Panc1 (cell line): ENCODE data around the gene FAR1. TPM values are rescaled to one million over a fixed set of nuclear protein-coding genes. Genes with fewer than 3 reads are reported as not detected.

Experiments
- ATAC-seq: fragments of 200-7000 bp; cut with Tn5 transposase; 2 replicates; pipeline ENCODE4 v1.9.1; 2020; ENCODE audit warnings: mild to moderate bottlenecking, moderate library complexity
- BruUV-seq: library from RNA; stranded (reverse); fragments of 400-500 nt; replicated peaks from 2 replicates; lab custom pipeline; 2021; lab: Mats Ljungman, UMichigan
- CTCF ChIA-PET: fragments of 300-600 bp; sonication (Branson Sonifier 250); formaldehyde crosslinking; loops from one replicate; lab custom pipeline; 2022; ENCODE audit warnings: antibody characterized with exemption; lab: Charles Lee
- POLR2A ChIA-PET: fragments of 300-600 bp; sonication (Branson Sonifier 250); formaldehyde crosslinking; loops from one replicate; lab custom pipeline; 2022; ENCODE audit warnings: antibody characterized with exemption; lab: Charles Lee
- DNase-seq: peaks from one replicate; pipeline ENCODE4 v3.0.0-alpha.2; 2010; ENCODE audit warnings: low read depth, low spot score
- H3K27ac ChIP-seq: 2 replicates; pipeline ENCODE4 v1.5.1; 2011; ENCODE audit warnings: mild to moderate bottlenecking, low read length, inconsistent platforms
- H3K27me3 ChIP-seq: fragments of 200-500 bp; sonication (Bioruptor generic); 2 replicates; pipeline ENCODE4 v1.6.0; 2014; ENCODE audit warnings: low read length, inconsistent platforms; ENCODE audit not compliant: control insufficient read depth, insufficient read depth
- H3K36me3 ChIP-seq: fragments of 200-500 bp; sonication (Bioruptor generic); 2 replicates; pipeline ENCODE4 v1.5.1; 2014; ENCODE audit warnings: inconsistent platforms, mild to moderate bottlenecking, low read length, moderate library complexity; ENCODE audit not compliant: control insufficient read depth, insufficient read depth
- H3K4me1 ChIP-seq: 2 replicates; pipeline ENCODE4 v1.5.1; 2011; ENCODE audit warnings: inconsistent platforms, mild to moderate bottlenecking, low read length, moderate library complexity; ENCODE audit not compliant: control insufficient read depth, insufficient read depth
- H3K4me3 ChIP-seq, 2 experiments: 2 replicates each; pipeline ENCODE4 v1.5.1; 2011 to 2012; ENCODE audit warnings: low read depth in 2 of 2, low read length in 2 of 2, mild to moderate bottlenecking in 2 of 2, inconsistent platforms in 1 of 2, moderate library complexity in 1 of 2
- H3K9me3 ChIP-seq: fragments of 200-500 bp; sonication (Bioruptor generic); 2 replicates; pipeline ENCODE4 v1.5.1; 2014; ENCODE audit warnings: low read depth, mild to moderate bottlenecking, inconsistent platforms, low read length, moderate library complexity; ENCODE audit not compliant: control insufficient read depth, insufficient read depth
- CTCF ChIP-seq: fragments of 450-650 bp; IDR thresholded peaks from 2 replicates; pipeline ENCODE4 v1.5.1; 2017; ENCODE audit warnings: mild to moderate bottlenecking
- POLR2AphosphoS5 ChIP-seq: IDR thresholded peaks from 2 replicates; pipeline ENCODE4 v1.6.1; 2012; ENCODE audit warnings: mild to moderate bottlenecking, low read depth, low read length, moderate library complexity
- REST ChIP-seq, 2 experiments: IDR thresholded peaks; 2 replicates each; pipeline ENCODE4 v1.6.1; 2011 to 2012; ENCODE audit warnings: low read depth in 2 of 2, control low read depth in 1 of 2, low read length in 1 of 2, mild to moderate bottlenecking in 1 of 2, moderate library complexity in 1 of 2; ENCODE audit not compliant: insufficient read depth in 1 of 2
- SIN3A ChIP-seq: IDR thresholded peaks from 2 replicates; pipeline ENCODE4 v1.6.1; 2012; ENCODE audit warnings: low read depth, mild to moderate bottlenecking, low read length, moderate library complexity, borderline replicate concordance; ENCODE audit not compliant: insufficient read depth
- TCF7L2 ChIP-seq: IDR thresholded peaks from 2 replicates; pipeline ENCODE4 v1.6.1; 2011; ENCODE audit warnings: mild to moderate bottlenecking, low read depth, low read length, inconsistent platforms
- in situ Hi-C: cut with HindIII; loops from 2 replicates; pipeline ENCODE4 v1.10.0; 2016; ENCODE audit warnings: low sequenced_read_pairs, low pct_unique_long_range_greater_than_20kb
- intact Hi-C: fragments of 100-400 bp; cut with micrococcal nuclease; formaldehyde crosslinking; loops from one replicate; pipeline ENCODE4 v1.10.0; 2022; ENCODE audit not compliant: unreplicated experiment
- total RNA-seq: library from RNA; stranded (reverse); gene quantifications from one replicate; pipeline ENCODE4 v1.2.1, GENCODE V29; 2021; ENCODE audit not compliant: unreplicated experiment

FAR1 gene
- total RNA-seq, 1 experiment from 2014 or later, result 60.4 TPM

GRCh38 chr11:13663631-13664071 lies 4.8 kb upstream of the FAR1 start:
- Histone ChIP-seq H3K4me3 (no peak overlapping the region), H3K9me3 (no peaks in the 10 kb centered on the region), H3K27me3 (peaks cover 8% of the 10 kb centered on the region), H3K36me3 (no peaks in the 10 kb centered on the region), H3K4me1 (no peaks in the 10 kb centered on the region), H3K27ac (no peak overlapping the region)
- DNase-seq (no peak), ATAC-seq (no peak)
- ChIA-PET POLR2A (no interaction called here), CTCF (no interaction called here)
- in situ Hi-C loops (no loop called here), intact Hi-C loops (loop anchor here (10.0 kb wide), 1 partner anchor 199 kb away; the partner anchor contains the start of gene BTBD10)
- TF ChIP-seq TCF7L2 (no peak), POLR2AphosphoS5 (no peak), SIN3A (no peak), CTCF (no peak), REST (IDR thresholded peaks at IDR 0.05; ENCODE audit: insufficient read depth in 1 of 2, low read depth in 2 of 2, low read length in 1 of 2) (no peak)
- no TSS peak for BruUV-seq

GRCh38 chr11:13664351-13664750 lies 4.1 kb upstream of the FAR1 start:
- Histone ChIP-seq H3K36me3 (no peaks in the 10 kb centered on the region), H3K27me3 (peaks cover 8% of the 10 kb centered on the region), H3K9me3 (no peaks in the 10 kb centered on the region), H3K4me3 (no peak overlapping the region), H3K27ac (no peak overlapping the region), H3K4me1 (no peaks in the 10 kb centered on the region)
- DNase-seq, result no peak
- in situ Hi-C loops (no loop called here), intact Hi-C loops (loop anchor here (10.0 kb wide), 1 partner anchor 200 kb away; the partner anchor contains the start of gene BTBD10)
- ChIA-PET POLR2A (no interaction called here), CTCF (no interaction called here)
- no TSS peak for BruUV-seq
- no peak for ATAC-seq
- TF ChIP-seq REST (IDR thresholded peaks at IDR 0.05; ENCODE audit: insufficient read depth in 1 of 2, low read depth in 2 of 2, low read length in 1 of 2) (no peak), POLR2AphosphoS5 (no peak), TCF7L2 (no peak), SIN3A (no peak), CTCF (no peak)
